ENCODE measurements around the gene EXPH5.
"Not testable (repeated sequence)": the region's sequence is repeated elsewhere in the genome, so short reads cannot be mapped to it uniquely, and the experiment has no call there.

The EXPH5 gene, protein sequence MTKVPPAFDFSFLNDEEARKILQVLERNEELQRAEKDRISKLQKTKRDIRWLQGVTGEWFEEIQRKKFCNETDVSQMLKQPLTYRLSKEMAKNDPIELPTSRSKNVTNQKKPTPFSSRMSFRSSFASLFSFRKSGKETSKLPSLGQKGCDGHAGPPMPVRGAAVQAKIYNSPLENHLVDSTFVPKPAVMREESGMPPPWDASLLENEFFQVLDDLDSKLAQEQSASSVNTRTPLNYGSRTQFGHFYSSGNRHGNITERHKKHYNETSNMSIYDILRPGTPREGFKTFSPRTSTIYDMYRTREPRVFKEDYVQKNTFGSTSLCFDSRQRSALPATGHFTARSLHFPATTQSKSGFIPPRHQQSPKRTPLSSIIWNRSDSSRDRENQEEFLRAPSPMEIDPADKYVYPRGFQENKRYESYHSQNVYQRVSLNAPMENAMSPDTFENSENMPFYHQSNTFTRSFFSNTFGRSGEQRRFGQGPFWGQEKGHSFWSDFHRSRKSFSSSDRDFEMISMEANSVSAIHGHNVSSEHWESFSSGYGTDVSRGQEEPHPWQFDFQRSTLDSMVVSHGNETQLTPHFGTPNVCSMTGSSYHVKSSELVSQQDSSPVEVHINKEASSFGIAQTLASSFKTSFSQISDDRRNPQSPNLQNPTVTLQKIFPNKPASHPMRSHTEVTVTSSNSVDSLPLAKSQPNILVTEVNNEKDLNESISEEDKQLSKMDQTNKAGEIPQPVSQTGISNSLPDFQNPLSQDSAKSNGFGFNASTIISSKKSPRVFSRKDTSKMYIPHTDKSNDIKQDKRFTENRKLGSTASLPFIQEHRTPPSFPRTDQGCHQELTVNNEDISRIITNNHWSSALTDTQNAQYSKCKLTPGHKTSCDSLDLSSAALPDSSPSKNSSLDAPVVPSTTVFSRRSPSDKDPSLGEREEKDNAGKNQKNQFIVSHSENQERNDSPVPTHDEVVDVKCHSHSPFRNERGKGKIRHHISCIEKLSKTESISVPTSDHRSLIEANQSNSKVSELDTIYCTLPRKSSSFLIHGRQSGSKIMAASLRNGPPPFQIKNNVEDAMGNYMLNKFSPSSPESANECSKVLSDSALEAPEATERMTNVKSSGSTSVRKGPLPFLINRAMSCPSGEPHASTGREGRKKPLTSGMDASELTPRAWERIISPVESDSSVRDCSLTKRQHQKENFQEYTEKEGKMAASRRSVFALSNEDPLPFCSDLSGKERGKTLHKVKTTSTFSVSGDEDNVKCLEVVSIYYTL (N-terminal part only)

DNA sequence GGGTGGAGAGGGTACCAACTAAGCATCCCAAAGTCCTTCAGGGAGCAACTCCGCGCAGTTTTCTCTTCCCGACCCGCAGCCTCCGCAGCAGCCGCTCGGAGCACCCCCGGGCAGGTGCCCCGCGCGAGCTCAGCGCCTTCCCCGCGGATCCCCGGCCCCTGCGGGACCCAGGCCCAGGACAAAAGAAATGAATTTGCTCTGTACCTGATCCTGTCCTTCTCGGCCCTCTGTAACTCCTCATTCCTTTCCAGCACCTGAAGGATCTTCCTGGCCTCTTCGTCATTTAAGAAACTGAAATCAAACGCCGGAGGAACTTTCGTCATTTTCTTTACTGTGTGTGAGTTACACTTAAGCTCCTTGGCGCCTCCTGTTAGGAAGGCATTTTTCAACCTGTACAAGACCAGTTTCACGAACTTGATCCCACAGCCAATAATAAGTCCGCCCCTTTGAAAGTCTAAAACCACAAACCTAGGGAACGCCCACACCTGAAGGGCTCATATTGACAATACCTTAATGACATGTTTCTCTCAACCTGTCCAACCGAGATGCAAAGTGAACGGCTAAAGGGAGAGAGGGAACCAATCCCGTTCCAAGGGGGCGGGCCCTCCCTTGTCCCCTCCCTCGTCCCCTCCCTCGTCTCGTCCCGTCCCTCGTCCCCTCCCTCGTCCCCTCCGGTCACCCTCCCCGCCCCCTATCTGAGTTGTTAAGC lies at the start of gene EXPH5:
EXPH5 (minus strand) TSS at position 555 of the 709 bp plus-strand sequence; CDS start at position 323, 232 bp downstream.
- Histone ChIP-seq H3K36me3 (no peaks in the 10 kb centered on the region), H3K4me3 (ENCODE audit: low read depth in 1 of 2, low read length in 1 of 2) (peak within 1 kb of the TSS; percentile 64 to 66), H3K9me3 (no peaks in the 10 kb centered on the region), H3K27ac (peak within 1 kb of the TSS; percentile 30), H3K4me1 (ENCODE audit: control insufficient read depth in 1 of 2, insufficient read depth in 1 of 2, low read depth in 1 of 2, low read length in 1 of 2) (peaks cover 6 to 15% of the 10 kb centered on the region in 2 experiments), H3K27me3 (peaks cover 71% of the 10 kb centered on the region)
- TF ChIP-seq, protein P1, sequence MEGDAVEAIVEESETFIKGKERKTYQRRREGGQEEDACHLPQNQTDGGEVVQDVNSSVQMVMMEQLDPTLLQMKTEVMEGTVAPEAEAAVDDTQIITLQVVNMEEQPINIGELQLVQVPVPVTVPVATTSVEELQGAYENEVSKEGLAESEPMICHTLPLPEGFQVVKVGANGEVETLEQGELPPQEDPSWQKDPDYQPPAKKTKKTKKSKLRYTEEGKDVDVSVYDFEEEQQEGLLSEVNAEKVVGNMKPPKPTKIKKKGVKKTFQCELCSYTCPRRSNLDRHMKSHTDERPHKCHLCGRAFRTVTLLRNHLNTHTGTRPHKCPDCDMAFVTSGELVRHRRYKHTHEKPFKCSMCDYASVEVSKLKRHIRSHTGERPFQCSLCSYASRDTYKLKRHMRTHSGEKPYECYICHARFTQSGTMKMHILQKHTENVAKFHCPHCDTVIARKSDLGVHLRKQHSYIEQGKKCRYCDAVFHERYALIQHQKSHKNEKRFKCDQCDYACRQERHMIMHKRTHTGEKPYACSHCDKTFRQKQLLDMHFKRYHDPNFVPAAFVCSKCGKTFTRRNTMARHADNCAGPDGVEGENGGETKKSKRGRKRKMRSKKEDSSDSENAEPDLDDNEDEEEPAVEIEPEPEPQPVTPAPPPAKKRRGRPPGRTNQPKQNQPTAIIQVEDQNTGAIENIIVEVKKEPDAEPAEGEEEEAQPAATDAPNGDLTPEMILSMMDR (IDR thresholded peaks at IDR 0.05), result no peak

DNA sequence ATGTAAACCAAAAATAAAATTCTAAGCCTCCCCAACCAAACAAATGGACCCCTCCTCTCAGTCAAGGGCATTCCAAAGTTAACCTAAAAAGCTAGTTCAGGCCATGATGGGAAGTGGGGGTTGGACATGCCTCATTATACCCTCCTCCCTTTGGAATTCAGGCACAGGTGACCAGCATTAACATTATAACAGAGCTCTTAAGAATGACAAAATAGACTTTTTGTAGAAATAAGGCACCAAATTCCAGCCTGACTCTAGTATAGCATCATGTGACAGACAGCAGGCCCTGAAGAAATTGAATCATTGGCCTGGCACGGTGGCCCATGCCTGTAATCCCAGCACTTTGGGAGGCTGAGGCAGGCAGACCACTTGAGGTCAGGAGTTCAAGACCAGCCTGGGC lies 48.2 kb upstream of the EXPH5 start:
- not testable (repeated sequence) for H3K9me3 ChIP-seq; H3K36me3 ChIP-seq; H3K4me3 ChIP-seq (ENCODE audit: low read depth in 1 of 2, low read length in 1 of 2); H3K27ac ChIP-seq; H3K4me1 ChIP-seq (ENCODE audit: control insufficient read depth in 1 of 2, insufficient read depth in 1 of 2, low read depth in 1 of 2, low read length in 1 of 2)
- peaks cover 22% of the 10 kb centered on the region for H3K27me3 ChIP-seq

DNA sequence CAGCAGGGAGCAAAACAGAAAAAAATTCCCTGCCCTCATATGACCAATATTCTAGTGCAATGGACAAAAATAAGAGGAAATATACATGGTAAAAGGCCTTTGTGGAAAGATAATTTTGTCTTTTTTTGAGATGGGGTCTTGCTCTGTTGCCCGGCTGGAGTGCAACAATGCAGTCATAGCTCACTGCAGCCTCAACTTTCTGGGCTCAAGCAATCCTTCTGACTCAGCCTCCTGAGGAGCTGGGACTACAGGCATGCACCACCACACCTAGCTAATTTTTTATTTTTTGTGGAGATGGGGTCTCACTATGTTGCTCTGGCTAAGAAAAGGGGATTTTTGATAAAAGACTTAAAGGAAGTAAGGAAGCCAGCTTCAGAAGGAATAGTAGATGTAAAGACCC lies 45.6 kb upstream of the EXPH5 start:
- TF ChIP-seq, protein P1 (IDR thresholded peaks at IDR 0.05), result no peak
- no peaks in the 10 kb centered on the region for H3K4me1 ChIP-seq (ENCODE audit: control insufficient read depth in 1 of 2, insufficient read depth in 1 of 2, low read depth in 1 of 2, low read length in 1 of 2)
- H3K9me3 ChIP-seq, result no peaks in the 10 kb centered on the region
- peaks cover 39% of the 10 kb centered on the region for H3K27me3 ChIP-seq
- H3K27ac ChIP-seq, result no peak overlapping the region
- H3K4me3 ChIP-seq (ENCODE audit: low read depth in 1 of 2, low read length in 1 of 2), result no peak overlapping the region
- H3K36me3 ChIP-seq, result no peaks in the 10 kb centered on the region

DNA sequence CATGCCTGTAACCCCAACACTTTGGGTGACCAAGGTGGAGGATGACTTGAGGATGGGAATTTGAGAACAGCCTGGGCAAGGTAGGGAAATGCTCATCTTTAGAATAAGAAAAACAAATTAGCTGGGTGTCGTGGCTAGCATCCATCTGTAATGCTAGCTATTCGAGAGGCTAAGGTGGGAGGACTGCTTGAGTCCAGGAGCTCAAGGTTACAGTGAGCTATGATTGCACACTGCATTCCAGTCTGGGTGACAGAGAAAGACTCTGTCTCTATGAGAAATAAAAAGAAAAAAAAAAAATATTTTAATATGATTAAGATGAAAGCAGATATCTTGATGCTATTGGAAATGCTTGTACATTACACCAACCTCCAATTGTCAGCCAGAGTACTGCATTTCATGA lies 42.7 kb upstream of the EXPH5 start:
- Histone ChIP-seq H3K4me1 (ENCODE audit: control insufficient read depth in 1 of 2, insufficient read depth in 1 of 2, low read depth in 1 of 2, low read length in 1 of 2) (no peaks in the 10 kb centered on the region), H3K27me3 (peaks cover 39% of the 10 kb centered on the region), H3K4me3 (ENCODE audit: low read depth in 1 of 2, low read length in 1 of 2) (no peak overlapping the region), H3K36me3 (no peaks in the 10 kb centered on the region), H3K27ac (no peak overlapping the region), H3K9me3 (no peaks in the 10 kb centered on the region)
- TF ChIP-seq, protein P1 (IDR thresholded peaks at IDR 0.05), result no peak

DNA sequence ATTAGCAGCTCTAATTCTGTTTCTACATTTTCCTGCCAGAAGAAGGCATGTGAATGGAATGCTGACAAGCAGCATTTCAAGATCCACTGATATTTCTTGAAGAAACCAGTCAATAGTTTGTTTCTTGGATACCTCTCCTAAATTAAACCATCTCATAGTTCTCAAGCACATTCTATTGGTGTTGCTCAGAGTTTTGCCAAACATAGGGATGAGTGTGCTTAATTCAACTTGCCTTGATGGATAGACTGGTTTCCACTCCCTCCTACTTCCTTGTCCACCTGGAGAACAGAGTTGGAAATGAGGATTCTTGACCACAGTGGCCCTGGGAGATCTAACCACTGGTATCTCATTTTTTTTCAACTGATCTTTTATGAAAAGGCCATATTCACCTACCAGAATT lies 41.5 kb upstream of the EXPH5 start:
- Histone ChIP-seq H3K27me3 (peaks cover 39% of the 10 kb centered on the region), H3K9me3 (no peaks in the 10 kb centered on the region), H3K4me3 (ENCODE audit: low read depth in 1 of 2, low read length in 1 of 2) (no peak overlapping the region), H3K4me1 (ENCODE audit: control insufficient read depth in 1 of 2, insufficient read depth in 1 of 2, low read depth in 1 of 2, low read length in 1 of 2) (no peaks in the 10 kb centered on the region), H3K36me3 (no peaks in the 10 kb centered on the region), H3K27ac (no peak overlapping the region)
- TF ChIP-seq, protein P1 (IDR thresholded peaks at IDR 0.05), result no peak
